Liver (tissue), 3 donors: ENCODE data around the gene HSPB2.

Experiments
- CTCF ChIP-seq: fragments of 150-350 bp; IDR thresholded peaks from 2 replicates; pipeline ENCODE4 v1.5.1; 2017; ENCODE audit warnings: improper control_type of control experiment, low read depth, low read length; ENCODE audit not compliant: missing input control
- EGR1 ChIP-seq, 2 donors: IDR thresholded peaks; 2 replicates each; pipeline ENCODE4 v1.6.1; 2016 to 2018; ENCODE audit warnings: antibody characterized with exemption in 2 of 2, low read depth in 2 of 2
- GABPA ChIP-seq, 2 donors: IDR thresholded peaks in 1 of 2; conservative IDR thresholded peaks in 1 of 2; 2 replicates each; pipeline ENCODE4 v1.6.1; 2016; ENCODE audit warnings: antibody characterized with exemption in 2 of 2, mild to moderate bottlenecking in 1 of 2, moderate library complexity in 1 of 2
- JUND ChIP-seq, 2 donors: IDR thresholded peaks; 2 replicates each; pipeline ENCODE4 v1.6.1; 2016; ENCODE audit warnings: antibody characterized with exemption in 2 of 2
- MAX ChIP-seq: IDR thresholded peaks from 2 replicates; pipeline ENCODE4 v1.6.1; 2016; ENCODE audit warnings: antibody characterized with exemption
- NR2F2 ChIP-seq: IDR thresholded peaks from 2 replicates; pipeline ENCODE4 v1.6.1; 2016; ENCODE audit warnings: antibody characterized with exemption
- REST ChIP-seq: IDR thresholded peaks from 2 replicates; pipeline ENCODE4 v1.6.1; 2016; ENCODE audit warnings: antibody characterized with exemption, mild to moderate bottlenecking
- SP1 ChIP-seq: IDR thresholded peaks from 2 replicates; pipeline ENCODE4 v1.6.1; 2018; ENCODE audit warnings: antibody characterized with exemption, mild to moderate bottlenecking
- TAF1 ChIP-seq: conservative IDR thresholded peaks from 2 replicates; pipeline ENCODE4 v1.6.1; 2016; ENCODE audit warnings: antibody characterized with exemption, mild to moderate bottlenecking
- YY1 ChIP-seq: IDR thresholded peaks from 2 replicates; pipeline ENCODE4 v1.6.1; 2016; ENCODE audit warnings: antibody characterized with exemption, mild to moderate bottlenecking
- donor health status: healthy.
- donor health status: healthy.

- TF ChIP-seq CTCF: no peak
- no peak for TF ChIP-seq GABPA (IDR thresholded peaks at IDR 0.05 in 1 of 2, conservative IDR thresholded peaks at IDR 0.05 in 1 of 2)
- TF ChIP-seq JUND (IDR thresholded peaks at IDR 0.05): no peak
- no peak for TF ChIP-seq NR2F2
- TF ChIP-seq EGR1 (IDR thresholded peaks at IDR 0.05; ENCODE audit: low read depth in 2 of 2): no peak
- TF ChIP-seq YY1: no peak
- TF ChIP-seq REST: no peak
- TF ChIP-seq TAF1: no peak
- no peak for TF ChIP-seq SP1
- no peak for TF ChIP-seq MAX
These were observed 32.7 kb downstream of the HSPB2 start for GRCh38 chr11:111945198-111945597.
